Measurements from ENCODE around the gene VSTM2L.

The VSTM2L gene

GRCh38 chr20:37878835-37879599 lies 23.9 kb upstream of the VSTM2L start:
- no peak for DNase-seq (ENCODE audit: low read depth in 2 of 2)

- no peak for DNase-seq (ENCODE audit: low read depth in 2 of 2)
Observed at GRCh38 chr20:37879843-37880242, 23.1 kb upstream of the VSTM2L start.

DNA sequence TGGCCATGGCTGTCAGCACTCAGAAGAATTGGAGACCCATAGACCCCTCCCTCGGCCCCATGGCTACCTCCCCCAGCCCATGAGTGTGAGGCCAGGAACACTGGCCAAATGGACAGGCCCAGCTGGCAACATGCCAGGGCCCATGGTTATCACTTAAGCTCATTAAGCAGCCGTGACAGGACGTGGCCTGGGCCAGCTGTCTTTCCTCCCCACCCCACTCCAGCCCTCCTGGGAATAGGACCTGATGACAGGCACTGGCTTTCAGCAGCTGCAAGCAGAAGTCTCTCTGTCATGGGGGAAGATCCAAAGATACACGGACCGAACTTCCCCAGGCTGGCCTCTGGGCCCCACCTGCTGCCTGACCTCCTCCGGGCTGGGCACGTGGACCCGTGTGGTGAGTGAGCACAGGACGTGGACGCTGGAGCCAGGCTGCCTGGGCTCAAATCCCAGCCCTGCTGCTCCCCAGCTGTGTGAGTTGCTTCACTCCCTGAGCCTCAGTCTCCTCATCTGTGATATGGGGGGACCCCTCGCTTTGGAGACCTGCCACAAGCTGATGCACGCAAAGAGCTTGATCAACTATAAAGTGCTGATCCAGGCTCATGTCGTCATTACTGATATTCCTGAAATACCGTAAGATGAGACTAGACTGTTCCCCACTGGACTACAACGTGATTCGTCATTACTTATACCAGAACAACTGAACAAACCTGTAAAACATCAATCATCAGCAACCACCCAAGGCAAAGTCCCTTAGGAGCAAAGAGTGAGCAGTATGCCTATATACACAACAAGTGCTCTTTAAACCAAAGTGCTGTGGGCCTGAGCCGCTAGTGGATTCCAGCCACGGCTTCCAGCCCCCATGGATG lies 22.0 kb upstream of the VSTM2L start:
- no peak for DNase-seq (ENCODE audit: low read depth in 2 of 2)

DNA sequence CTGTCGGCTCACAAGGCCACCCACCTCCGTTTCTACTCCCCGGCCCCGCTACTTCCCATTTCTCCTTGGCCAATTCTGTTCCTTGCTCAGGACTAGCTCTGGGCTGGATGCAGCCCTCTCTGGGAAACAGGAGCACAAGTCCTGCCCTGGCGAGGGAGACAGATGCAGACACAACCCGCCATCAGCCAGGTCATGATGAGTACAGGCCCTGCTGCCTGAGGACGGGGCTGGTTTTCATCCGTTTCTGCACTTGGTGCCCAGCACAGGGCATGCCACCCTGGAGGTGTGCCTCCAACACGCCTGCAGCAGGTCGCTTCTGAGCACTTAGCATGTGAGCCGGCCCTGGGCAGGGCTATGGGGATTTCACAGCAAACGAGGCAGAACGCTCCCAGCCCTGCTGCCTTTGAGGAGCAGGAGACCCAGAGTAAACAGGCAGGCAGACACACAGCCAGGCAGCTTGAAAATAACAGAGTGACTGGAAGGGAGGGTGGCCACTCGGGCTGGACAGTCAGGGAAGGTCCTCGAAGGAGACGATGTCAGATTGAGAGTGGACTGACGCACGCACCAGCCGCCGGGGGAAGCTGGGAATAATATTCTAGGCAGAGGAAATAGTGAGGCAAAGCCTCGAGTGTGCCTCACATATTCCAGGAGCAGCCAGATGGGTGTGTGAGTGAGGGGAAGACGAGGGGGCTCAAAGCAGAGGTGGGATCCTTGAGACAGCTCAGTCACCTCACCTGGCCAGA lies 21.2 kb upstream of the VSTM2L start:
- no peak for DNase-seq (ENCODE audit: low read depth in 2 of 2)

DNA sequence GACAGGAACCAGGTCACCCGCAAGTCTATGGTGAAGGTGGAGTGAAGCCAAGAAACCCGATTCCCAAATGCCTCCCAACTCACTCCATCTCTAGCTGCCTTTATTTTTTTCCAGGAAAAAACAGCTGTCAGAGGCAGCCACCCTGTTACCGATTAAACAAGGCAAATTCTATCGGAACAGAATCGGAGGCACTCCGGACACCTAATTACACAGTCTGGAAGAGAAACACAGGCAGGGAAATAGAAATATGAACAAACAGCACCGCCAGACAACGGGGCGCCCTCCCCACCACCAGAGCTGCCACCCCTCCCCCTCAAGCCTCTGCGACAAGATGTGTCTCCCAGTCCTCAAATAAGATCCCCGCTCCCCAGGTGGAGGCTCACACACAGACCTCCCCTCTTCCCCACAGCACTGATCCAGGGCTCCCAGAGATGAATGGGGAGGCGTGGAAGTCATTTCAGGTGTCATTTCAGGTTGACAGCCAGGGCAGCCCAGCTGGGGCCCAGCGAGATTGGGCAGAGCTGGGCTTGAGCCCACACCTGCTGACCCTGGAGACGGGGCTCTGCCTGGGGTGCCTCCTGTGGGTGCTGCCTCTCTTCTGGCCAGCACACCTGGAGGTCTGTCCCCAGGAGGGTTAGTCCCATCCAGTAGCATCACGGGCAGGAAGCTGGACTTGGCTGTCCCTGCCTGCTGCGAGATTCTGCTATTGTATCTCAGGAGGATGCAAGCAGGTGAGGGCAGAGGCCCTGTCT lies 19.8 kb upstream of the VSTM2L start:
- no peak for DNase-seq (ENCODE audit: low read depth in 2 of 2)

DNA sequence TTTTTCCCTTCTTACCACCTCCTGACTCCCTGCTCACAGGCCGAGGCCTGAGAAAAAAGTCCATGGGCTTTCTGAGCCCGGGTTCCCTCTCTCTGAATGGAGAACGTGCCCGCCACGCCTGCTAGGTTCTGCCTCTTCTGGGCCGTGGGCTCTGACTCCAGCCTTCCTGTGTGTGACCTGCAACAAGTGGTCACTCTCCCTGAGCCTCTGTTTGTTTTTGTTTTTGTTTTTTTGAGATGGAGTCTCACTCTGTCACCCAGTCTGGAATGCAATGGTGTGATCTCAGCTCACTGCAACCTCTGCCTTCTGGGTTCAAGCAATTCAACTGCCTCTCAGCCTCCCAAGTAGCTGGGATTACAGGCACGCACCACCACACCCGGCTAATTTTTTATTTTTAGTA lies 17.9 kb upstream of the VSTM2L start:
- no peak for DNase-seq (ENCODE audit: low read depth in 2 of 2)

DNA sequence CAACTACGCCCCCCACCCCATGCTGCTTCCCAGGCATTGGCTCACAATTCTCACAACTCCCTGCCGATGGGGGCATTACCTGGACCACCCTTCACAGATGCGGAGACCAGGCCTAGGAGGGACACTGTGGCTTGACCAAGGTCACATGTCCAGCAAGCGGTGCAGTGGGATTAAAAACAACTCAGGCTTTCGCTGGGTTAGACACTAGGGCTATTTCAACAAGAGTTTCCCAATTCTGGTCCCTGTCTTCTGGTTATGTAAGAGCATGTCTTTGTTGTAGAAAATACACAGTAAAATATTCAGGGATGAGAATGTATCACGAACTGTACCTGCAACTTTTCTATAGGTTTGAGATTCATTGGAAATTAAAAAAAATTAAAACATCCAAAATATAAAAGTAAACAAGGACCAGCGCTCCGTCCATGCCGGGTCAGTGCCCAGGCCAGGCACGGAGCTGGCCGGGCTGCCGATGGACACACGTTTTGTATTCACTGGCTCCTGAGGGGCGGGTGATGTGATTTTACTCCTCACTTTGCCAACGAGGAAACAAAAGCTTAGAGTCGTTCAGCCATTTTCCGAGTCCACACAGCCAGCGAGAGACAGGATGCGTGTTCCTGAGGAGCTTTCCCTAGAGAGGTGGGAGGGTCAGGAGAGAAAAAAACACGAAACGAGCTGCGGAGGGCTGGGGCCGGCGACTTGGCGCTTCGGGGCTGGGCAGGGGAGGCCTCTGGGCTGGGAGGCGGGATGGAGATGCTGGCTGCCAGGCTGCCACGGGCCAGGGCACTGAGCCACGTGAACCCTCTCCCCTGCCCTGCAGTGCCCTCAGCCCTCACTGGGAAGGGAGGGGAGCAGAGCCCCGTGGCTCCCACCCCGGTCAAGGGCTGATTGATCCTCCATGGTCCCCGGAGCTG lies 17.1 kb upstream of the VSTM2L start:
- no peak for DNase-seq (ENCODE audit: low read depth in 2 of 2)

GRCh38 chr20:37886851-37887297 lies 16.1 kb upstream of the VSTM2L start:
- no peak for DNase-seq (ENCODE audit: low read depth in 2 of 2)

DNA sequence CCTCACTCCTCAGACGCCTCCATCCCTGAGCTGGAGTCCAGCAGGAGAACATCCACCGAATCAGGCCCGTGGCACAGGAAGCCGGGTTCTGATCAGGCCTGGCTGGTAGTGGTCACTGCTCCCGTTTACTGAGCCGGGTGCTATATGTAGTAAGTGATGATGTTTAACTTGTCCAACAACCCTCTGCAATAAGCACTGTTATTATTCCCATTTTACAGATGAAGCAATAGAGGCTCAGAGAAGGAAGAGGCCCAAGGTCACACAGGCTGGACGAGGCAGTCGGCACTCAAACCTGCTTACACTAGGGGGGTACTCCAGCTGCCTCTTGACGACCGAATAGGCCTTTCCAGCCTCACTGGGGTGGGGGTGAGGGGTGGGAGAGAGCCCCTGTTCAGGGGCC lies 14.3 kb upstream of the VSTM2L start:
- no peak for DNase-seq (ENCODE audit: low read depth in 2 of 2)

DNA sequence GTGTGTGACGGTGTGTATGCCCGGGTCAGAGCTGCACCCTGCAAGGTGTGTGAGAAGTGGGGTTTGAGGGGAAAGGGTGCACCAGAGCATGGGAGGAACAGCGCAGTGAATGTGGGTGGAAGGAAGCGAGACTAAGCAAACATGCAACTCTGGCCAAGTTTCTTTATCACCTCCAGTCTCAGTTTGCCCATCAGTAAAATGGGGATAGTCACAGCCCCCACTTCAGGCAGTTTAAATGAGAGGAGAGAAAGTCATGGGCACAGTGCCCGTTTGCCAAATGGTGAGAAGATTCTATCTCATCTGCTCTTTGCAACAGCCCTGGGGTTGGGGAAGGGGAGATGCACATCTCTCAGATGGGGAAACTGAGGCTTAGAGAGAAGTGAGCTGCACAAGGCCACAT lies 12.8 kb upstream of the VSTM2L start:
- DNase-seq (ENCODE audit: low read depth in 2 of 2) = no peak

- DNase-seq (ENCODE audit: low read depth in 2 of 2) = no peak
Observed at GRCh38 chr20:37890643-37891042, 12.3 kb upstream of the VSTM2L start.

GRCh38 chr20:37892001-37892400 lies 10.9 kb upstream of the VSTM2L start:
- no peak for DNase-seq (ENCODE audit: low read depth in 2 of 2)

GRCh38 chr20:37893566-37894241 lies 9.2 kb upstream of the VSTM2L start:
- no peak for DNase-seq (ENCODE audit: low read depth in 2 of 2)

GRCh38 chr20:37894454-37894853 lies 8.5 kb upstream of the VSTM2L start:
- DNase-seq (ENCODE audit: low read depth in 2 of 2) = no peak

GRCh38 chr20:37895166-37895565 lies 7.8 kb upstream of the VSTM2L start:
- no peak for DNase-seq (ENCODE audit: low read depth in 2 of 2)

GRCh38 chr20:37896932-37897548 lies 5.9 kb upstream of the VSTM2L start:
- DNase-seq (ENCODE audit: low read depth in 2 of 2) = no peak

- DNase-seq (ENCODE audit: low read depth in 2 of 2) = no peak
Observed at GRCh38 chr20:37898233-37899104, 4.5 kb upstream of the VSTM2L start.

All from stimulated activated CD4-positive, alpha-beta T cell treated with anti-CD3 and anti-CD28 coated beads, Interleukin-15, amount 100 ng/mL, for 48 hours (primary cell).